SKM-1 (cell line): ENCODE results near the gene TAF4.
"Not testable (repeated sequence)": the region's sequence is repeated elsewhere in the genome, so short reads cannot be mapped to it uniquely, and the experiment has no call there.

Experiments
- DNase-seq: peaks from one replicate; lab custom pipeline; 2025; ENCODE audit not compliant: unreplicated experiment; lab: John Stamatoyannopoulos, UW

The TAF4 gene

GRCh38 chr20:62079166-62079565 lies 13.5 kb upstream of the TAF4 start:
- DNase-seq: no peak

- no peak for DNase-seq
Measured at GRCh38 chr20:62073323-62073722, 7.6 kb upstream of the TAF4 start.

GRCh38 chr20:62071669-62072430 lies 6.2 kb upstream of the TAF4 start:
- not testable (repeated sequence) for DNase-seq

DNA sequence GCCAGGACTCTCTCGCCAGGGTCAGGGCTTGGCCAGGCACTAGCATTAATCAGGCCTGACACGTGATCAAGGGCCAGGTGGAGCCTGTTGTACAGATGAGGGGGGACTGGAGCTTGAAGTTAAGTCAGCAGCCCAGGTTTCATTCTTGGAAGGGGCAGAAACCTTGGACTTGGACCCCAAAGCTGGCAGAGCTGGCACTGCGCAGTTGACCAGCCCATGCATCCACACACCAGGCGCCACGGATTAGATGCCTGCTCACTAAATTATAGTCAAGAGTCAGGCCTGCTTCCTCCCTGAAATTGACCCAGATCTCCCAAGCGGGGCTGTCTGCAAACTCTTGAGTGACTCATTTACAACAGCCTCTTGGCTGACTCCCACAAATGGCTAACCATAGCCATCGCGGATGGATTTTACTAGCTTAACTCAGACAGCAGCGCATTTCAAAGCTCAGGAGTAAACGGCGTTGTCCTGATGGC lies 4.1 kb upstream of the TAF4 start:
- no peak for DNase-seq

DNA sequence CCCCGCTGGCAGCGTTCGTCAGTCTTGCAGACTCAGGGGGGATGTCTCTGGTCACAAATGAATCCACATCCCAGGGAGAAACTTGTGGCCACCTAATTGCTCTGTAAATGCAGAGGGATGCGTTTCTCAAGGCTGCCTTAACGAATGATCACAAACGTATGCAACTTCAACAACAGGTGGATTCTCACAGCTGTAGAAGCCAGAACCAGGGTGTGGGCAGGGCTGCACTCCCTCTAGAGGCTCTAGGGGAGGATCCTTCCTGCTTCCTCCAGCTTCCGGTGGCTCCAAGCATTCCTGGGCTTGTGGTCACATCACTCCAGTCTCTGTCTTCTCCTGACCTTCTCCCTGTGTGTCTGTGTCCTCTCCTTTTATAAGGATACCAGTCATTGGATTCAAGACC lies 3.3 kb upstream of the TAF4 start:
- DNase-seq: no peak

- DNase-seq: no peak
Measured at GRCh38 chr20:62067547-62068260, 2.0 kb upstream of the TAF4 start.

DNA sequence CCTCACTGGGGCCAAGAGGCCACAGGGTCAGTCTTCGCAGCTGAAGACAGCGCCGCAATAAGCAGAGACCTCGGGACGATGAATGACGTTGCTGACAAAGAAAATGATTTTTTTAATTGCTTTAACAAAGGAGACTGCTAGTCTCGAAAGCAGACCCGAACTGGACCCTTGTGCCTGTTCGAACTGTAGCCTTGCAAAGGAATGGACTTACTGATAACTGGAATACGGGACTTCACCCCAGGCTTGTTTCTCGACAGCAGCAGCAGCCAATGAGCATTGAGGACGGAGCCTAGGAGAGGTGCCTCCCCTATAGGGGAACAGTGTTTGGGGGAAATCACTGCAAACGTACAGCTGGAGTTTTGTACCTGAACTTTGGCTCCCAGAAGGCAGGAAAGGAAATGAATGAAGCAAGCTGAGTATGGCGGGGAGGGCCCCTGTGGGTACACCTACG lies 1.3 kb upstream of the TAF4 start:
- DNase-seq: no peak

DNA sequence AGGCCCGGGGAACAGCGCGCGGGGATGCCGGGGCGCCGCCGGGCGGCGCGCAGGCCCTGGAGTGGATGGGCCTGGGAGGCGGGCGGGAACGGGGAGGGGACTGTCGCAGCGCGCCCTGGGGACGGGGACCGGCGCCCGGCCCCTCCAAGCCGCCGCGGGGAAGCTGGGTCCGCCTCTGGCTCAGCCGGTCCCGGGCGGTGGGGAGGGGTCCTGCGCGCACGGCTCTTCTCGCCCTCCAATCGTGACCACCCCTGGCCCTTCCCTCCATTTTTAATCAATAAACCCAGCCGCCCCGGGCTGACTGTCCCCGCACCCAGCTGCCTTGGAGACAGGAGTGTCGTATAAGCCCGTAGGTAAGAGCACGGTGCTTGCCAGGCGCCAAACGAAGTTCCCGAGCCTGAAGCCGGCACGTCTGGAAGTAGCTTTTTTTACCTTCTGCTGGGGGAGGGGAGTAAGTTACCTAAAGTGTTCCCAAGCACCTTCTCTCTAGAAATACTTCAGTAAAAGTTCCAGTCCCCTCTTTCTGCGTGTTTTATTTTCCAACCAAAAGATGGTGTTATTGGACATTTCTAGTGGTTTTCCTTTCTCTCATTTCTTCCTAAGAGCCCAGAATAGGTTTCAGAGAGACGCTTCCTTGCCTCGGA lies 780 bp upstream of the TAF4 start:
- no peak for DNase-seq

GRCh38 chr20:62064770-62065673 lies 659 bp downstream of the TAF4 start:
- DNase-seq: no peak

DNA sequence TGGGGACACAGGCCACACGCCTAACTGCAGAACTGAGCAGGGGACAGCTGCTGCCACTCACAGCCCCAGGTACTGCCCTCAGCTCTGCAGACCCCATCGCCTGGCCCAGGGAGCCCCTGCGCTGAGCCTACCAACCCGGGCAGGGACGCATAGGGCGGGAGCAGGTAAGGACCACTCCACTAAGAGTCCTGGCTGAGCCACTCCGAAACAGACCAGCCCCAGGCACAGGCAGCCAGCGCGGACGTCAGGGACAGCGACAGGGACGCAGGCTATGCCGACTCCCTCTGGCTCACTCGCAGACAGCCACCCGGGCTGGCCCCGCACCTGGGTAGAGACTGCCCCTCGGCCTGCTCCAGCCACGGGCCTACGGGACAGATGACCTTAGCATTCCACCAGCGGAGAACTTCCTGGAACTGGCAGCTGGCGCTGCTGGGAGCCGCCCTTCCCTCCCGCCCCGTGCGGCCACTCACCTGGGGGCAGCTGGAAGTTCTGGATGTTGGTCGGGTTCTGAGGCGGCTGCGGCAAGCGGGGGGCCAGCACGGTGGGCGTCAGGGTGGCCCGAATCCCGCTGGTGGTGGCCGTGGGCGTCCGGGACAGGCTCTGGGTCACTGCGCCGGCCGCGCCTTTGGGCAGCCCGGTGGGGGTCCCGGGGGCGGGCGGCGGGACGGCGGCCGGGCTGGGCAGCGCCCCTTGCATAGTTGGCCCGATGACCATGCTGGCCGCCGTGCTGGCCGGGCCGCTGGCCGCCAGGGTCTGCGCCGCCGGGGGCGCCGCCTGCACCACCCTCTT lies 1.5 kb downstream of the TAF4 start:
- DNase-seq: no peak

GRCh38 chr20:62063315-62063980 lies 2.2 kb downstream of the TAF4 start:
- DNase-seq: no peak

DNA sequence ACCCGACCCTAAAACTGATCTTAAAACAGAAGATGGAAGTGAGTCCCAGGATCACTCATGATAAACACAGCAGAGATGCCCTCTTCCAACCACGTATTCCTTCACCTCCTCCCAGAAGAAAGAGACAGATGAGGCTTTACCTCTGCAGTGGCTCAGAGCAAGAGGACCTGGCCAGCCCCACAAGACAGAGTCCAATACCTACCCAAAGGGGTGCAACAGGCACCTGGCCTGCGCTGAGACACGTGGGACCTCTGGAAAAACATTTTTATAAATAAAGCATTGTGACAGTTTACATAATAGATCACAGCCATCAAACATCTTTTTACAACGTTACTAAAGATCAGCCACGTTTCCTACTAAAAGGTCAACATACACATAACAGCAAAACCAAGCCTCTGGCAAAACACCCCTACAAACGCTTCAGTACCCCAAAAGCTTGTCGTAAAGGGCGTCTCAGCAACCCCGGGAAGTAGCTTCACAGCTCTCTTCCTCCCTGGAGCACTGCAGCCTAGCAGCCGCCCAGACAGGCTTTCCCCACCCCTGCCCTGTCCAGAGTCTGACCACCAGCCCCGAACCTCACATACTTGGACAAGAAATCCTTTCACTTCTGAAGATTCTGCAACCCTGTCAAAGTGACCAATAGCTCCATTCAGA lies 2.9 kb downstream of the TAF4 start:
- DNase-seq: no peak

DNA sequence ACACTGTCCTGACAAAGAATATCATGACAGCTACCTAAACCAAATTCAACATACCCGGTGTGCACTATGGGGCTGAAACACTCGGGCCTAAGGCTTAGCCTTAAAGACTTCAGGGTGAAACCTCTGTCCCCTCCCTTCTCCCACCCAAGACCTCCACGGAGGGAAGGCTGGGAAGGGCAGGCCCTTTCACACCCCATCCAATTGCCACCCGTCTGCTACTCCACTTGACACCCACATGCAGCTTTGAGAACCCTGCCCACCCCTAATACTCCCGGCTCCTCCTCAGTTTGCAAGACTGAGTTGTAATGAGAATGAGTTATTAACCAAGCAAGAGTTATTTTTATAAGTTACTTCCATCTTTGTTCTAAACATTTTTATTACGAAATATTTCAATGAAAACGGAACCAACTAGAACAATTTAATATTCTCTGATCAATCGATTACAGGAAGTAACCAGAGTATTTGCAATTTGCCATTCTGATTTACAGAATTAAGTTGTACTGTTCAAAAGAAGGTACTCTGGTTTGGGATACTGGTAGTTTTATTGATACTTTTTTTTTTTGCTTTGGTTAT lies 3.7 kb downstream of the TAF4 start:
- no peak for DNase-seq

DNA sequence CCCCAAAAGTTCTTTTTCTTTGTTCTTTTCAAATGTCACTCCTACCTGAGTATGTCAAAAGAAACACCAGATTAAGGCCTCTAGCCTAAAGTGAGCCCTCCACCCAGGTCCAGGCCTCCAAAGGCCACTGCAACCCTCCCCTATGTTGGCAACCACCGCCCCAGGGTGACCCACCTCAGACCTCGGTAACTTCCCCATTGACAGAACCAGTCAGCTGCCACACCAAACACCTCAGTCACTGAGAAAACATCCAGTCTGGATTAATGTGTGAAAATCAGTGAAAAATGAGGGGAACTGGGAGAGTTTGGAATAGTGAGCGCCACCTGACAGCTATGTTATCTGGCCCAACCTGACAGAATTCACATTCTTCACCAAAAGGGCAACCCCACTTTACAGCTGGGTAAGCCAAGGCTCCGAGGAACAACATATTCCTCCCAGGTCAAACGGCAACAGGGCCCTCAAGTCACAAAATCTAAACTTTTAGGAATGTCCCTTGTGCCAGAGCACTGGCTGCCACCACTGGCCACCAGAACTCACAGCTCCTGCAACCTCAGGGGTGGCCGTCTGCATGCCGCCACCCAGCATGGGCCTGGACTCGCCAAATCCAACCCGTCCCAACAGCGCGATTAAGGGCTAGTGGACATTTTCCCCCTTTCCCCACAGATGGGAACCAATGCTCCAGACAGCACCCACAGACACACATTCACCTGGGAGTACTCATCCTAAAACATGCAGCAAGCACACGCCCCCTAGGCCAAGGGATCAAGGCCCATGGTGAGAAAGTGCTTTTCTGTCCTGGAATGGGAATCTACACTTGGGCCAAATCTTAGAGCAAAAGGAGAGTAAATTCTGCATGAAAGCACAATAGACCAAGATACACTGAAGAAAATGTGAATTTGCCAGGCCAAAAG lies 4.8 kb downstream of the TAF4 start:
- no peak for DNase-seq

- no peak for DNase-seq
Measured at GRCh38 chr20:62059920-62060630, 5.6 kb downstream of the TAF4 start.

DNA sequence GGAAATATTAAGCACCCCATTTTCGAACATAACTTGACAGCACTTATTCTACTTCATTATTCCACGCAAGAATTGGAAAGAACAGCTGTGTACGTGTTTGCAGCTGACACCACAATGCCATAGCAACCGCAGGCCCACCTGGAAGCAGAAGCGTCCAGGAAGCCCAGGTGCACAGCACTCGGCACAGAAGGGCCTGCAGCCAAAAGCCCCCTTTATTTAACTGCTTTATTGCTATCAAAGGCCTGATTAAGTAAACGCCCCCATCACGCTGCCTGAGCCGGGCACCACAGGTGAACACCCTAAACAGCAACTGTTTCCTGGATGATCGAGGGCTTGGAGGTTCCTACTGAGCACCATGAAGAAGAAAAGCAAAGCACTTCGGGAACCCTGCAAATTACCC lies 6.3 kb downstream of the TAF4 start:
- no peak for DNase-seq

GRCh38 chr20:62058941-62059340 lies 6.7 kb downstream of the TAF4 start:
- no peak for DNase-seq
